Prostate gland (tissue), 2 donors: ENCODE results near the gene PPFIA2.

Source experiments
- POLR2A ChIP-seq: fragments of 450-650 bp; IDR thresholded peaks from one replicate; pipeline ENCODE4 v1.6.1; 2016; ENCODE audit warnings: antibody characterized with exemption, mild to moderate bottlenecking
- TF ChIP-seq, protein P1 (sequence below), 4 experiments: fragments of 200-600 bp in 2 of 4; fragments of 450-650 bp in 2 of 4; sonication (generic) in 2 of 4; IDR thresholded peaks; 1 replicate in 3 of 4; 2 replicates in 1 of 4; pipeline ENCODE4 v1.5.1; 2016 to 2019; ENCODE audit warnings: antibody characterized with exemption in 4 of 4, mild to moderate bottlenecking in 2 of 4, moderate library complexity in 2 of 4

- TF ChIP-seq, protein P1, sequence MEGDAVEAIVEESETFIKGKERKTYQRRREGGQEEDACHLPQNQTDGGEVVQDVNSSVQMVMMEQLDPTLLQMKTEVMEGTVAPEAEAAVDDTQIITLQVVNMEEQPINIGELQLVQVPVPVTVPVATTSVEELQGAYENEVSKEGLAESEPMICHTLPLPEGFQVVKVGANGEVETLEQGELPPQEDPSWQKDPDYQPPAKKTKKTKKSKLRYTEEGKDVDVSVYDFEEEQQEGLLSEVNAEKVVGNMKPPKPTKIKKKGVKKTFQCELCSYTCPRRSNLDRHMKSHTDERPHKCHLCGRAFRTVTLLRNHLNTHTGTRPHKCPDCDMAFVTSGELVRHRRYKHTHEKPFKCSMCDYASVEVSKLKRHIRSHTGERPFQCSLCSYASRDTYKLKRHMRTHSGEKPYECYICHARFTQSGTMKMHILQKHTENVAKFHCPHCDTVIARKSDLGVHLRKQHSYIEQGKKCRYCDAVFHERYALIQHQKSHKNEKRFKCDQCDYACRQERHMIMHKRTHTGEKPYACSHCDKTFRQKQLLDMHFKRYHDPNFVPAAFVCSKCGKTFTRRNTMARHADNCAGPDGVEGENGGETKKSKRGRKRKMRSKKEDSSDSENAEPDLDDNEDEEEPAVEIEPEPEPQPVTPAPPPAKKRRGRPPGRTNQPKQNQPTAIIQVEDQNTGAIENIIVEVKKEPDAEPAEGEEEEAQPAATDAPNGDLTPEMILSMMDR (IDR thresholded peaks at IDR 0.05), result no peak
- TF ChIP-seq POLR2A, result no peak
These were observed 286.2 kb downstream of the PPFIA2 start for GRCh38 chr12:81472934-81473333.
